ENCODE data around the gene PPFIBP2.

GRCh38 chr11:7537265-7537664 is 23.5 kb downstream of the PPFIBP2 start:
- TF ChIP-seq CTCF (tag by site-specific recombination; IDR thresholded peaks at IDR 0.05): no peak
- TF ChIP-seq ZBTB7A (tag by site-specific recombination; IDR thresholded peaks at IDR 0.05; ENCODE audit: low read depth): no peak
- TF ChIP-seq ZFP69B (tag by site-specific recombination; IDR thresholded peaks at IDR 0.05): no peak
- TF ChIP-seq PATZ1 (tag by site-specific recombination; IDR thresholded peaks at IDR 0.05): no peak
- TF ChIP-seq PBX3 (CRISPR knock-in tag; IDR thresholded peaks at IDR 0.05): no peak
- TF ChIP-seq YY2 (tag by site-specific recombination; IDR thresholded peaks at IDR 0.05): no peak
- no peak for TF ChIP-seq SP2 (tag by site-specific recombination; IDR thresholded peaks at IDR 0.05)
- no peak for TF ChIP-seq ZNF792 (tag by site-specific recombination; IDR thresholded peaks at IDR 0.05)
- no peak for TF ChIP-seq ZBTB26 (tag by site-specific recombination; optimal IDR thresholded peaks at IDR 0.05)
- no peak for TF ChIP-seq PRDM1 (tag by site-specific recombination; IDR thresholded peaks at IDR 0.05)
- TF ChIP-seq ZNF292 (tag by site-specific recombination; IDR thresholded peaks at IDR 0.05; ENCODE audit: borderline replicate concordance, low read depth): no peak
- no peak for TF ChIP-seq ZNF274 (IDR thresholded peaks at IDR 0.05; ENCODE audit: low read length)
- no peak for TF ChIP-seq ZNF274 (tag by site-specific recombination; IDR thresholded peaks at IDR 0.05; ENCODE audit: borderline replicate concordance)
- no peak for TF ChIP-seq KLF7 (tag by site-specific recombination; IDR thresholded peaks at IDR 0.05; ENCODE audit: borderline replicate concordance)
- TF ChIP-seq TCF7L2 (IDR thresholded peaks at IDR 0.05; ENCODE audit: borderline replicate concordance, low read depth, low read length): no peak

All from HEK293 (cell line).